ENCODE results near the gene AGER.

DNA sequence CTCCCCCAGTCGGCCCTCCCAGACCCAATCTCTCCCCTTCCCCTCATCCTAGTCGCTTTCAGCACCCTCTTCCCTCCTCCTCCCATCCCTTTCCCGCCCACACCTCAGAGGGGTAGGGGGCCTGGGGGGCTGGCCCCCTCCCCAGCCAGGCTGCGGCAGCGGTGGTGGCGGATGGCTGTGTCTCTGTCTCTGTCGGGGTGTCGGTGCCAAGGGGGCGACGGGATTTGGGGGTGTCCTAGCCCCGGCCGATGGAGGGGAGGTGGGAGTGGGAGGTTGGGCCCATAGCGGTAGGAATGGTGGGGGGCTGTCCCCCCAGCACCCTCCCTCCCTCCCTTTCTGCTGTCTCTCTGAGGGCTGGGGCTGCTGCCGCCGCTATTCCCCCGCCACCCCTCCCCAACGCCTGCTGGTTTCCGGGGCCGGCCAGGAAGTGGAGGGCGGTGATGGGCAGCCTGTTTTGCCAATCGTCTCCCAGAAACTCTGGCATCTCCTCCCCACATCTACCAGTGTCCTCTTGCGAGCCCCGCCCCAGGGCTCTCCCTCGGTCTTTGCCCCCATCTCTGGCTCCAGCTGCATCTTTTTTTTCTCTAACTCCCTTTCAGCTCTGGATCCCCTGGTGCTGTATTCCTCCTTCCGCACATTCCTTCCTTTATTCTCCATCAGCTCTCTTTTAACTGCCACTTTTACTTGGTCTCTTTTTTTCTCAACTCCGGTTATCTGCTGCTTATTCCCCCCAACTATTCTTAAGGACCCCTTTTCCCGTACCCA, 8.2 kb downstream of the AGER start, which contains the start of gene AGPAT1:
- TF ChIP-seq, protein P1, sequence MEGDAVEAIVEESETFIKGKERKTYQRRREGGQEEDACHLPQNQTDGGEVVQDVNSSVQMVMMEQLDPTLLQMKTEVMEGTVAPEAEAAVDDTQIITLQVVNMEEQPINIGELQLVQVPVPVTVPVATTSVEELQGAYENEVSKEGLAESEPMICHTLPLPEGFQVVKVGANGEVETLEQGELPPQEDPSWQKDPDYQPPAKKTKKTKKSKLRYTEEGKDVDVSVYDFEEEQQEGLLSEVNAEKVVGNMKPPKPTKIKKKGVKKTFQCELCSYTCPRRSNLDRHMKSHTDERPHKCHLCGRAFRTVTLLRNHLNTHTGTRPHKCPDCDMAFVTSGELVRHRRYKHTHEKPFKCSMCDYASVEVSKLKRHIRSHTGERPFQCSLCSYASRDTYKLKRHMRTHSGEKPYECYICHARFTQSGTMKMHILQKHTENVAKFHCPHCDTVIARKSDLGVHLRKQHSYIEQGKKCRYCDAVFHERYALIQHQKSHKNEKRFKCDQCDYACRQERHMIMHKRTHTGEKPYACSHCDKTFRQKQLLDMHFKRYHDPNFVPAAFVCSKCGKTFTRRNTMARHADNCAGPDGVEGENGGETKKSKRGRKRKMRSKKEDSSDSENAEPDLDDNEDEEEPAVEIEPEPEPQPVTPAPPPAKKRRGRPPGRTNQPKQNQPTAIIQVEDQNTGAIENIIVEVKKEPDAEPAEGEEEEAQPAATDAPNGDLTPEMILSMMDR (IDR thresholded peaks at IDR 0.05): no peak
- TF ChIP-seq POLR2A (IDR thresholded peaks at IDR 0.05): peak in 2 of 4 donors; percentile 43 to 73
